Testis (tissue), 2 donors: ENCODE results near the gene ABCD1.
"Not testable (repeated sequence)": the region's sequence is repeated elsewhere in the genome, so short reads cannot be mapped to it uniquely, and the experiment has no call there.

Source experiments
- CTCF ChIP-seq, 3 experiments: fragments of 450-650 bp in 2 of 3; fragments of 200-600 bp in 1 of 3; sonication (generic) in 1 of 3; IDR thresholded peaks; one replicate each; pipeline ENCODE4 v1.5.1; 2016 to 2019; ENCODE audit warnings: antibody characterized with exemption in 3 of 3, mild to moderate bottlenecking in 2 of 3, moderate library complexity in 1 of 3
- POLR2A ChIP-seq: fragments of 450-650 bp; IDR thresholded peaks from one replicate; pipeline ENCODE4 v1.6.1; 2017; ENCODE audit warnings: antibody characterized with exemption, mild to moderate bottlenecking, moderate library complexity

GRCh38 chrX:153746991-153747390, 22.3 kb downstream of the ABCD1 start:
- TF ChIP-seq CTCF (IDR thresholded peaks at IDR 0.05); POLR2A: not testable (repeated sequence)
